Measurements from ENCODE around the gene CWF19L1. TPM values are rescaled to one million over a fixed set of nuclear protein-coding genes. Genes with fewer than 3 reads are reported as not detected.
"Not testable (repeated sequence)": the region's sequence is repeated elsewhere in the genome, so short reads cannot be mapped to it uniquely, and the experiment has no call there.

Gene CWF19L1
- total RNA-seq, 2 experiments from 2014 or later = 44.6 to 47.6 TPM

DNA sequence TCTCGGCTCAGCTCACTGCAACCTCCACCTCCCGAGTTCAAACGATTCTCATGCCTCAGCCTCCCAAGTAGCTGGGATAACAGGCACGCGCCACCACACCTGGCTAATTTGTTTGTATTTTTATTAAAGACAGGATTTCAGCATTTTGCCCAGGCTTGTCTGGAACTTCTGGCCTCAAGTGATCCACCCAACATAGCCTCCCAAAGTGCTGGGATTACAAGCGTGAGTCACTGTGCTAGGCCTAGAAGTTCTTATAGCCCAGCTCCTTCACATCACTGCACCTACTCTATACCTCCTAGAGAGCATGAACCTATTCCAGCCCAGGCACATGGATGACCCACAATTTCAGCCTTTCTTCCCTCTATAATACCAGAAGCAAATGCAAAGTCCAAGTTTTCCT is 20.3 kb upstream of the CWF19L1 start:
- DNase-seq = no peak
- CTCF ChIA-PET = no interaction called here

DNA sequence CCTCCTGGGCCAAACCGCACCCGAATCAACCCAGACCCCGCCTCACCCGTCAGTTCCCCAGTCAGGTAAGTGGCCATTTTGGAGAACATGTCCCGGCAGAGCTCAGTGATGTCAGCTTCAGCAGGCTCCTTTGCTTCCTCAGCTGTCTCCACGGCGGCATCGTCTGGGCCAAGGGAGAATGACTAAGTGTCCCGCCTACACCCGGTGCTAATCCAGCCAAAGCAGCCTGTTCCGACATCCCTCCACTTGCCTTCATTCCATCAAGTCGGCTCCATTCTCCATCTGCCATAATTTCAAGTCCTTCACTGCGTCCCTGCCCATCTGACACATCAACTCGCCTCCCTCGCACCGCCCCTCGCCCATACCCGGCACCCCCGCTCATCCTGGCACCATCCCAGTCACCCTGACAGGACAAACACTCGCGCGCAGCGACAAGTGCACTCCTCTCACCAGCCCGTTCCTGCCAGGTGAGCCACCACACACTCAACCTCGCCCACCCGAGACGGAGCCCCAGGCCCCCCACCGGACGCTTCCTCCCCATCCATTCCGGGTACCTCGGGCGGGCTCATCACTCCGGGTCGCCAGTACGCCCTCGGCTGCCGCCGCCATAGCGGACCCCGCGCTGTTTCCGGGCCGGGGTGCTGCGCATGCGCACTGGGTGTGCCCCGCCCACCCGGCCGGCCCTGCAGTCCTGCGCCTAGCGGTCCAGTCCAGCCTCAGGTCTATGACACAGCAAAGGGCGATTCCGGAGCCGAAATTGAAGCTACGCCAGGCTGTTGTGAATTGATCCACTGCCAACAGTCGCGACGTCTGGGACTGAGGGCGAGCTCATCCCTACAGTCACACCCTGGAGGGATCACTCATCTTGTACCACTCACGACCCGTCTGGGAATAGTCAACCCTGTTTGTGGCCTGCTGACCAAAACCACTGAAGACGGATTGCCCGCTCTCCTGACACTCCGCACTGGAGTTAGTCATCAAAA is 18.9 kb upstream of the CWF19L1 start, which contains the start of gene BLOC1S2:
BLOC1S2 (minus strand) TSS at position 630 of the 983 bp plus-strand sequence; CDS start at position 609, 21 bp downstream.
- Mint-ChIP-seq H3K4me3 (peak within 1 kb of the TSS; percentile 100), H3K27me3 (no peaks in the 10 kb centered on the region), H3K36me3 (peaks cover 12% of the 10 kb centered on the region), H3K27ac (peak within 1 kb of the TSS; percentile 98), H3K9me3 (ENCODE audit: low read depth) (no peaks in the 10 kb centered on the region), H3K4me1 (peaks cover 26% of the 10 kb centered on the region)
- CTCF ChIA-PET = interaction anchor here (0.7 to 1.5 kb wide), 4 partner anchors 17 to 232 kb away, joined by 3 to 4 read pairs (median 4); no protein-coding TSS in a partner anchor
- peak; percentile 96 for ATAC-seq
- DNase-seq = peak; percentile 89

More for the DNA sequence above, 20.3 kb upstream of the CWF19L1 start:
- peaks cover 12% of the 10 kb centered on the region for H3K36me3 Mint-ChIP-seq
- H3K27me3 Mint-ChIP-seq = no peaks in the 10 kb centered on the region
- peaks cover 26% of the 10 kb centered on the region for H3K4me1 Mint-ChIP-seq
- H3K27ac Mint-ChIP-seq = peak overlapping the region; percentile 98
- H3K9me3 Mint-ChIP-seq (ENCODE audit: low read depth) = no peaks in the 10 kb centered on the region
- H3K4me3 Mint-ChIP-seq = no peak overlapping the region
- no peak for ATAC-seq

DNA sequence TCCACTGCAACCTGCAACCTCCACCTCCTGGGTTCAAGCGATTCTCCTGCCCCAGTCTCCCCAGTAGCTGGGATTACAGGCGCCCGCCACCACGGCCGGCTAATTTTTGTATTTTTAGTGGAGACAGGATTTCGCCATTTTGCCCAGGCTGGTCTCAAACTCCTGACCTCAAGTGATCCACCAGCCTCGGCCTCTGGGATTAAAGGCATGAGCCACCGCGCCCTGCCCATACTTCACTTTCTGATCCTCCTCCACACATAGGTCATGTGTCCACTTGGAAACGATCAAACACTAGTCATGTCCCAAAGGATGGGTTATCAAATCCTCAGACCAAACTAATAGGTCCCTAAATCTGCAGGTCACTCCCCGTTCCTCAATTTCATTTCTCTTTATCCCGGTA is 17.9 kb upstream of the CWF19L1 start:
- not testable (repeated sequence) for H3K9me3 Mint-ChIP-seq (ENCODE audit: low read depth); DNase-seq; H3K27me3 Mint-ChIP-seq; ATAC-seq
- H3K36me3 Mint-ChIP-seq = peaks cover 18% of the 10 kb centered on the region
- peak overlapping the region; percentile 100 for H3K4me3 Mint-ChIP-seq
- peak overlapping the region; percentile 98 for H3K27ac Mint-ChIP-seq
- H3K4me1 Mint-ChIP-seq = peaks cover 31% of the 10 kb centered on the region
- CTCF ChIA-PET = interaction anchor here (0.7 to 1.3 kb wide), 2 partner anchors 18 to 233 kb away, joined by 3 to 4 read pairs; no protein-coding TSS in a partner anchor

DNA sequence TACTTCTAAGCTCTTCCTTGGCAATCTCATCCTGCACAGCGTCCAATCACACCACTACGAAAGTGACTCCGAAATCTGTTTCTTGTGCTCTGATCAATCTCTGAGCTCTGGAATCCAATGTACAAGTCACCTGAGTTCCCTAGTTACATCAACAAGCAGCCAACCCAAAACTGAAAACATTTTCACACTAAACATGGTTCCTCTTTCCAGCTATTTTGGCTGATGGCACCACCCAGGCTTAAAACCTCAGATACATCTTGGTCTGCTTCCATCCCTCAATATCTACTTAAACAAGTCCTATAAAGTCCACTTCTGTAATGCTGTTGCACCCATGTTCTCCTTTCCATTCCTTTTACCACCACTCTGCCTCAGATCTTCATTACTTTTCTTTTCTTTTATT is 15.5 kb upstream of the CWF19L1 start:
- no peaks in the 10 kb centered on the region for H3K27me3 Mint-ChIP-seq
- H3K9me3 Mint-ChIP-seq (ENCODE audit: low read depth) = no peaks in the 10 kb centered on the region
- H3K4me1 Mint-ChIP-seq = peaks cover 31% of the 10 kb centered on the region
- DNase-seq (no peak), ATAC-seq (no peak)
- H3K27ac Mint-ChIP-seq = no peak overlapping the region
- H3K36me3 Mint-ChIP-seq = peaks cover 34% of the 10 kb centered on the region
- CTCF ChIA-PET = no interaction called here
- no peak overlapping the region for H3K4me3 Mint-ChIP-seq

DNA sequence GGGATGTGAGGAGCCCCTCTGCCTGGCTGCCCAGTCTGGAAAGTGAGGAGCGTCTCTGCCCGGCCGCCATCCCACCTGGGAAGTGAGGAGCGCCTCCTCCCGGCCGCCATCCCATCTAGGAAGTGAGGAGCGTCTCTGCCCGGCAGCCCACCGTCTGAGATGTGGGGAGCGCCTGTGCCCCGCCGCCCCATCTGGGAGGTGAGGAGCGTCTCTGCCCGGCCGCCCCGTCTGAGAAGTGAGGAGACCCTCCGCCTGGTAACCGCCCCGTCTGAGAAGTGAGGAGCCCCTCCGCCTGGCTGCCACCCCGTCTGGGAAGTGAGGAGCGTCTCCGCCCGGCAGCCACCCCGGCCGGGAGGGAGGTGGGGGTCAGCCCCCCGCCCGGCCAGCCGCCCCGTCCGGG is 9.5 kb upstream of the CWF19L1 start:
- peaks cover 44% of the 10 kb centered on the region for H3K36me3 Mint-ChIP-seq
- DNase-seq; H3K27ac Mint-ChIP-seq; H3K4me3 Mint-ChIP-seq; CTCF ChIA-PET; H3K9me3 Mint-ChIP-seq (ENCODE audit: low read depth); H3K4me1 Mint-ChIP-seq; H3K27me3 Mint-ChIP-seq; ATAC-seq: not testable (repeated sequence)

DNA sequence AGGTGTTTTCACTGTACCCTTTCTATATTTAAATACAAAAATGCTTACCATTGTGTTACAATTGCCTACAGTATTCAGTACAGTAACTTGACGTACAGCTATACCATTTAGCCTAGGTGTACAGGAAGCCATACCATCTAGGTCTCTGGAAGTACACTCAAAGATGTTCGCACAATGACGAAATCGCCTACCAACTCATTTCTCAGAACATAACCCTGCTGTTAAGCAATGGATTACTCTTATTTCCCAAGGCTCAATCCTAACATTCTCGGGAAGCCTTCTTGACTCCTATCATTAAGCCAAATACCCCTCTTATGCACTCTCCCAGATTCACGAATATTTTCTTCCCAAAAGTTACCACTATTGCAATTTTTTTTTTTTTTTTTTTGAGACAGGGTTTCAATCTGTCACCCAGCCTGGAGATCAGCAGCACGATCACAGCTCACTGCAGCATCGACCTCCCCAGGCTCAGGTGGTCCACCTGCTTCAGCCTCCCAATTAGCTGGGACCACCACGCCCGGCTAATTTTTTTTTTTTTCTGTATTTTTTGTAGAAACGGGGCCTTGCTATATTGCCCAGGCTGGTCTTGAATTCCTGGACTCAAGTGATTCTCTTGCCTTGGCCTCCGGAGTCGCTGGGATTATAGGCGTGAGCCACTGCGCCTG is 1.5 kb downstream of the CWF19L1 start:
- Mint-ChIP-seq H3K9me3 (ENCODE audit: low read depth) (no peaks in the 10 kb centered on the region), H3K36me3 (peaks cover 9% of the 10 kb centered on the region), H3K4me1 (peaks cover 28% of the 10 kb centered on the region), H3K4me3 (peak overlapping the region; percentile 59), H3K27me3 (no peaks in the 10 kb centered on the region), H3K27ac (peak overlapping the region; percentile 31)
- DNase-seq (no peak), ATAC-seq (no peak)
- CTCF ChIA-PET = no interaction called here

DNA sequence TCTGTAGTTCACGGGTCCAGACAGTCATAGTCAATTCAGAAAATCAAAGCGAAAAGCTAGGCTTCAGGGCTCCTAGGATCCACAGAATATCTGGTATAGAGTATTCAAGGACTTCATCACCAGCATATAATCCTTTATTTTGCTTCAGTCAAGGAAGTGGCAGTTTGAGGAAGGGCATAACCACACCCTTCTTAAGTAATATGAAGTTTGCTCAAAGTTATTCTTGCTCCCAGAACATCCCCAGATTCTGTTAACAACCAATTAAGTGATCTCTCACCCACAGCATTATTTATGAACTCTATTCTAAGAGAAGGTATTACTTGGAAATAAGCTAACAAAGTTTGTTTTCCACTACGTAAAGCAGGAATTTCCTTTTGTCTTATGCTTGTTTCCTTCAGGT is 13.2 kb downstream of the CWF19L1 start:
- H3K9me3 Mint-ChIP-seq (ENCODE audit: low read depth) = no peaks in the 10 kb centered on the region
- peaks cover 44% of the 10 kb centered on the region for H3K36me3 Mint-ChIP-seq
- H3K4me1 Mint-ChIP-seq = peaks cover 2% of the 10 kb centered on the region
- ATAC-seq (no peak), DNase-seq (no peak)
- no peak overlapping the region for H3K4me3 Mint-ChIP-seq
- CTCF ChIA-PET = interaction anchor here (1.5 kb wide), 1 partner anchor 32 kb away, joined by 4 read pairs; the partner anchor contains the start of gene BLOC1S2
- no peaks in the 10 kb centered on the region for H3K27me3 Mint-ChIP-seq
- no peak overlapping the region for H3K27ac Mint-ChIP-seq

DNA sequence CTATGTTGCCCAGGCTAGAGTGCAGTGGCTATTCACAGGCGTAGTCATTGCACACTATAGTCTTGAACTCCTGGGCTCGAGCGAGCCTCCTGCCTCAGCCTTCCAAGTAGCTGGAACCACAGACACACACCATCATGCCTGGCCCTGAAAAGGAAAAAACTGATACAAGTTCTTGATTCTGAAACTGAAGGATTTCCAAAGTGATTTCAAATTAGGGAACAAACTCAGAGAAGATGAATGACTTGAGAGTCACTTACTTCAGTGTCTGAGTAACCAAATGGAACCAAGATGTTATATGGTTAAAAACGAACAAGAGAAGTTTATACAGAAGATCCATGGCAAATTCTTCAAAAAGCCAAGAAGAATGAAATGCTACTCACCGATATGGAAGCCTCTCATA is 14.4 kb downstream of the CWF19L1 start:
- H3K4me1 Mint-ChIP-seq = no peaks in the 10 kb centered on the region
- CTCF ChIA-PET = interaction anchor here (1.2 kb wide), 1 partner anchor 14 kb away, joined by 3 read pairs; no protein-coding TSS in a partner anchor
- no peaks in the 10 kb centered on the region for H3K9me3 Mint-ChIP-seq (ENCODE audit: low read depth)
- no peak overlapping the region for H3K27ac Mint-ChIP-seq
- ATAC-seq = no peak
- H3K27me3 Mint-ChIP-seq = no peaks in the 10 kb centered on the region
- H3K36me3 Mint-ChIP-seq = peaks cover 45% of the 10 kb centered on the region
- no peak overlapping the region for H3K4me3 Mint-ChIP-seq
- DNase-seq = no peak

DNA sequence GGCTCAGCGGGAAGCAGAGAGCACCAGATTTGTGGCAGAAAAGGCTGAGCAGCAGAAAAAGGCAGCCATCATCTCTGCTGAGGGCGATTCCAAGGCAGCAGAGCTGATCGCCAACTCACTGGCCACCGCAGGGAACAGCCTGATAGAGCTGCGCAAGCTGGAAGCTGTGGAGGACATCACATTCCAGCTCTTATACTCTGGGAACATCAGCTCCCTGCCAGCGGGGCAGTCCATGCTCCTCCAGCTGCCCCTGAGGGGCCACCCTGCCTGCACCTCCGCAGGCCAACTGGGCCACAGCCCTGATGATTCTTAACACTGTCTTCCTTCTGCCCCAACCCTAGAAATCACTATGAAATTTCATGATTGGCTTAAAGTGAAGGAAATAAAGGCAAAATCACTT is 18.6 kb downstream of the CWF19L1 start:
- ATAC-seq (no peak), DNase-seq (no peak)
- H3K4me3 Mint-ChIP-seq = no peak overlapping the region
- CTCF ChIA-PET = interaction anchor here (1.2 kb wide), 1 partner anchor 9 kb away, joined by 5 read pairs; no protein-coding TSS in a partner anchor
- no peak overlapping the region for H3K27ac Mint-ChIP-seq
- H3K36me3 Mint-ChIP-seq = peaks cover 37% of the 10 kb centered on the region
- no peaks in the 10 kb centered on the region for H3K27me3 Mint-ChIP-seq
- H3K4me1 Mint-ChIP-seq = no peaks in the 10 kb centered on the region
- H3K9me3 Mint-ChIP-seq (ENCODE audit: low read depth) = no peaks in the 10 kb centered on the region

DNA sequence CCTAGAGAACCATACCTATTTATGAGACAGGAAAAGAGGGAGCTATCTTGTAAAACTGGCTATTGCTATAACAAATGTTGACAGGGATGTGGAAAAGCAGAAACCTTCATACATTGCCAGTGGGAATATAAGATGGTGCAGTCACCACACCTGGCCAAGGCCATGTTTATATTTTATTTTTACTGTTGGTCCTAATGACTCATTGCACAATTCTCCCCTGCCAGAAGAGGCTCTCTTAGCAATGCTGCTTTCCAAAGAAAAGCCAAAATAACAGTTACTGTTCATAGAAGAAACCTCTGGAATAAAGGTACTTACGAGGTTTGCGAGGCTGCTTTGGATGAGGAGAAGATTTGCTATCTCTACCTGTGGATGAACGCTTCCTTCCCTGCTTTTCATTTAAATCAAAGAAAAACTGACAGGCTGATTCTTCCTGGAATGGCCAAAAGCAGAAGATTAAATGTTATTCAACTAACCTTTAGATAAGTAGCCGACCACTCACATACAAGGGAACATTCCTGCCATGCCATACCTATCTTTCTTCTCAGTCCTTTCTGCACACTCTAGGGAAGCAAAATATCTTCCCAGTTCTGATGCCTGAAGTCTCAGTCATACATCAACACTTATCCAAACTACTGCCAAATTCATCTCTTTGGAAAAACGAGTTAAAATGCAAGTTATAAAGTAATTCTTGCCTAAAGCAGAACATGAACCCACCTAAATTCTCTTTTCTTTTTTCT is 21.8 kb downstream of the CWF19L1 start:
- peaks cover 46% of the 10 kb centered on the region for H3K36me3 Mint-ChIP-seq
- peaks cover under 1% of the 10 kb centered on the region for H3K4me1 Mint-ChIP-seq
- H3K27me3 Mint-ChIP-seq = no peaks in the 10 kb centered on the region
- no peaks in the 10 kb centered on the region for H3K9me3 Mint-ChIP-seq (ENCODE audit: low read depth)
- H3K4me3 Mint-ChIP-seq = no peak overlapping the region
- no peak for ATAC-seq
- no peak for DNase-seq
- H3K27ac Mint-ChIP-seq = no peak overlapping the region
- CTCF ChIA-PET = interaction anchor here (1.6 kb wide), 1 partner anchor 10 kb away, joined by 3 read pairs; no protein-coding TSS in a partner anchor

DNA sequence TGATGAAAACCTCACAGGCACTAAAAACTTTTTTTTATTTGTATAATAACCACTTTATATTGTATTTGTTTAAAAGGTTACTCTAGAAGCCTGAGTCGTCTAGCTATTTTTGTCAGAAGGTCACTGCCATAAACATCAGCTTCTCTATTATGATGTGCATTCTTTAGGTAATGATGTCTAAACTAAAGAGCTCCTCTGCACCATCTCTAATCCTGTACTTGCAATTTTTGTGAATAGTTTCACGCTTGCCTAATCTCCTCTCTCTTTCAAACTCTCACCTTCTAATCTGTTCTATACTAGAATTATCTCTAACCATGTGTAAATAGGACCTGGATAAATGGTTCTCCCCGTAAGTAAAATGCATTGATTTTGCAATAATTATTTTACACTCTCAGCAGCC is 27.6 kb downstream of the CWF19L1 start:
- peaks cover 48% of the 10 kb centered on the region for H3K36me3 Mint-ChIP-seq
- no peak for ATAC-seq

DNA sequence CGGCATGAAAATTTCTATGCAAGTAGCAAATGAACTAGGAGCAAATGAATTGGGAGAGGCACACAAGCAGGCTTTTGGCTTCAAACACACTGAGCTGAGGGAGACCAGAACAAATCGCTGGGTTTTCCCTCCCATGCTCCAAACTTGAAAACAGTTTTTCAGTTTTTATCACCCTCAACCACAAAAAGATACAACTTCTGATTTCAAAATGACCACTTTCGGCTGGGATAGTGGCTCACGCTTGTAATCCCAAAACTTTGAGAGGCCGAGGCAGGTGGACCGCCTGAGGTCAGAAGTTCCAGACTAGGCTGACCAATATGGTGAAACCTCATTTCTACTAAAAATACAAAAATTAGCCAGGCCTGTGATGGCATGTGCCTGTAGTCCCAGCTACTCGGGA is 29.0 kb downstream of the CWF19L1 start:
- ATAC-seq (no peak), DNase-seq (no peak)
- no peak overlapping the region for H3K4me3 Mint-ChIP-seq
- H3K9me3 Mint-ChIP-seq (ENCODE audit: low read depth) = no peaks in the 10 kb centered on the region
- H3K4me1 Mint-ChIP-seq = peaks cover 17% of the 10 kb centered on the region
- no peak overlapping the region for H3K27ac Mint-ChIP-seq
- peaks cover 53% of the 10 kb centered on the region for H3K36me3 Mint-ChIP-seq
- CTCF ChIA-PET = no interaction called here
- H3K27me3 Mint-ChIP-seq = no peaks in the 10 kb centered on the region

More for the DNA sequence above, 27.6 kb downstream of the CWF19L1 start:
- Mint-ChIP-seq H3K27me3 (no peaks in the 10 kb centered on the region), H3K27ac (no peak overlapping the region), H3K9me3 (ENCODE audit: low read depth) (no peaks in the 10 kb centered on the region), H3K4me3 (no peak overlapping the region), H3K4me1 (peaks cover 17% of the 10 kb centered on the region)
- CTCF ChIA-PET = interaction anchor here (1.2 to 1.7 kb wide), 3 partner anchors 13 to 110 kb away, joined by 3 to 5 read pairs (median 4); no protein-coding TSS in a partner anchor
- no peak for DNase-seq

DNA sequence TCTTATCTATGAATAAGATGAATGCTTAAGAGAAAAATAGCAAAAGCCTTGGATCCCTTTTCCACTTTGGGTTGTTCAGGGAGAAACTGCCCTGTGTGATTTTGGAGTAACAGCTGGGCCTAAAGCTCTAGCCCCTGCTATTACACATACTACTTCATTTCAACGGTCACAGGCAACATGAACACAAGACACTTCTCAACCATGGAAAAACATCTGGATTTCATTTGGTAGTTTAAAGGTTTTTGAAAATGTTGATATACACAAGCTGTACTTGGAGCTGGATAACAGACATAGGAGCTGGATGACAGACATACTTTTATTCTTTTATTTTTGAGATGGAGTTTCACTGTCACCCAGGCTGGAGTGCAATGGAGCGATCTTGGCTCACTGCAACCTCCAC is 35.3 kb downstream of the CWF19L1 start:
- ATAC-seq (no peak), DNase-seq (no peak)
- CTCF ChIA-PET = no interaction called here
- Mint-ChIP-seq H3K4me1 (peaks cover 25% of the 10 kb centered on the region), H3K27me3 (no peaks in the 10 kb centered on the region), H3K27ac (no peak overlapping the region), H3K9me3 (ENCODE audit: low read depth) (no peaks in the 10 kb centered on the region), H3K36me3 (peaks cover 24% of the 10 kb centered on the region), H3K4me3 (no peak overlapping the region)

Measured in activated CD8-positive, alpha-beta memory T cell treated with anti-CD3 and anti-CD28 coated beads, Interleukin-2, amount 10 ng/mL, durations not matched to agents 7 days and 5 days (primary cell).